Nephron (organoid): ENCODE results near the gene UROC1.

ENCODE experiments used
- H3K27ac Mint-ChIP-seq, 3 experiments: 2 replicates each; pipeline ENCODE4 v1.8.0; 2020; ENCODE audit warnings: mixed read lengths in 3 of 3, mild to moderate bottlenecking in 2 of 3, moderate library complexity in 1 of 3
- H3K27me3 Mint-ChIP-seq: 2 replicates; pipeline ENCODE4 v1.8.0; 2021; ENCODE audit warnings: low read depth, mild to moderate bottlenecking, moderate library complexity, mixed read lengths
- H3K36me3 Mint-ChIP-seq: 2 replicates; pipeline ENCODE4 v1.8.0; 2020; ENCODE audit warnings: low read depth, mixed read lengths
- H3K4me1 Mint-ChIP-seq: 2 replicates; pipeline ENCODE4 v1.8.0; 2020; ENCODE audit warnings: mixed read lengths
- H3K4me3 Mint-ChIP-seq, 3 experiments: 2 replicates each; pipeline ENCODE4 v1.8.0; 2020; ENCODE audit warnings: mild to moderate bottlenecking in 3 of 3, mixed read lengths in 3 of 3, moderate library complexity in 2 of 3
- H3K9me3 Mint-ChIP-seq: 2 replicates; pipeline ENCODE4 v1.8.0; 2020; ENCODE audit warnings: mixed read lengths
- TF ChIP-seq, protein P1 (sequence below), 3 experiments: fragments of 200-600 bp; sonication (generic); IDR thresholded peaks; one replicate each; pipeline ENCODE4 v1.5.0; 2021; ENCODE audit warnings: antibody characterized with exemption in 3 of 3; ENCODE audit not compliant: unreplicated experiment in 3 of 3

Gene UROC1

DNA sequence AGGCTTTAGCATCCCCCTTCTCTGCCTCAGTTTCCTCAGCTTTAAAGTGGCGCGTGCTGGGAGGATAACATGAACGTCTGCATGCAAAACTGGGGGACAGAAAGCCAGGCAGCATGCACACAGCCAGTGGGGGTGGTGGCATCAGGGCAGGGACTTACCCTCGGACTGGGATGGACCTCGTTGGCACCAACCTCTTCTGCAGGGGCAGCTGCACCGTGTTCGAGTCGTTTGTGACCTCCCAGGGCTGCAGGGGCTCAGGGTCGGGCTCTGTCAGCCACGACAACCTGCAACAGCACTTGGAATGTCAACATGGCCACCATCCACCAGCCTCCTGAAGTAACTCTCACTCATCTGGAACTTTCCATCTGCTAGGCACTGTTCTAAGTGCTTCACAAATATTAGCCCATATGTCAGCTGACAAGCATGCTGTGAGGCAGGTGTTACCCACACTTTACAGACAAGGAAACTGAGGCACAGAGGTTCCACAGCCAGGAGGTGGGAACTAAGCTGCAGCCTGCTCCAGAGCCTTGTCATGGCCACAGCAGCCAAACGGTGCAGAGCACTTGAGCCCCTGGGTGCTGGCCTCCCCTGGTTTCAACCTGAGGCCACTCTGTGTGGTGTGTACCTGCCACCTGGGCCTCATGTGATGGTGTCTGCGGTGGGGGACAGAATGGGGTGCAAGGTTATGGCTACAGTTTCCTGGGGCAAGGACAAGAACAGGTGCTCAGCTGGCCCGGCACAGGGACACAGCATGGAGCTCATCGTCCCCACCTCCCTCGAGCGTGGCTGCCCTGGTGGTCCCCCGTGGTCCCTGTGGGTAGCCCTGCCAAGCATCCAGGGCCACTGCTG, 34.5 kb upstream of the UROC1 start:
- no peak overlapping the region for H3K27ac Mint-ChIP-seq
- H3K4me1 Mint-ChIP-seq, result peaks cover 13% of the 10 kb centered on the region
- TF ChIP-seq, protein P1, sequence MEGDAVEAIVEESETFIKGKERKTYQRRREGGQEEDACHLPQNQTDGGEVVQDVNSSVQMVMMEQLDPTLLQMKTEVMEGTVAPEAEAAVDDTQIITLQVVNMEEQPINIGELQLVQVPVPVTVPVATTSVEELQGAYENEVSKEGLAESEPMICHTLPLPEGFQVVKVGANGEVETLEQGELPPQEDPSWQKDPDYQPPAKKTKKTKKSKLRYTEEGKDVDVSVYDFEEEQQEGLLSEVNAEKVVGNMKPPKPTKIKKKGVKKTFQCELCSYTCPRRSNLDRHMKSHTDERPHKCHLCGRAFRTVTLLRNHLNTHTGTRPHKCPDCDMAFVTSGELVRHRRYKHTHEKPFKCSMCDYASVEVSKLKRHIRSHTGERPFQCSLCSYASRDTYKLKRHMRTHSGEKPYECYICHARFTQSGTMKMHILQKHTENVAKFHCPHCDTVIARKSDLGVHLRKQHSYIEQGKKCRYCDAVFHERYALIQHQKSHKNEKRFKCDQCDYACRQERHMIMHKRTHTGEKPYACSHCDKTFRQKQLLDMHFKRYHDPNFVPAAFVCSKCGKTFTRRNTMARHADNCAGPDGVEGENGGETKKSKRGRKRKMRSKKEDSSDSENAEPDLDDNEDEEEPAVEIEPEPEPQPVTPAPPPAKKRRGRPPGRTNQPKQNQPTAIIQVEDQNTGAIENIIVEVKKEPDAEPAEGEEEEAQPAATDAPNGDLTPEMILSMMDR (IDR thresholded peaks at IDR 0.05; ENCODE audit: unreplicated experiment in 3 of 3), result no peak
- H3K9me3 Mint-ChIP-seq, result no peaks in the 10 kb centered on the region
- H3K36me3 Mint-ChIP-seq, result no peaks in the 10 kb centered on the region
- H3K4me3 Mint-ChIP-seq, result no peak overlapping the region
- peaks cover 11% of the 10 kb centered on the region for H3K27me3 Mint-ChIP-seq

DNA sequence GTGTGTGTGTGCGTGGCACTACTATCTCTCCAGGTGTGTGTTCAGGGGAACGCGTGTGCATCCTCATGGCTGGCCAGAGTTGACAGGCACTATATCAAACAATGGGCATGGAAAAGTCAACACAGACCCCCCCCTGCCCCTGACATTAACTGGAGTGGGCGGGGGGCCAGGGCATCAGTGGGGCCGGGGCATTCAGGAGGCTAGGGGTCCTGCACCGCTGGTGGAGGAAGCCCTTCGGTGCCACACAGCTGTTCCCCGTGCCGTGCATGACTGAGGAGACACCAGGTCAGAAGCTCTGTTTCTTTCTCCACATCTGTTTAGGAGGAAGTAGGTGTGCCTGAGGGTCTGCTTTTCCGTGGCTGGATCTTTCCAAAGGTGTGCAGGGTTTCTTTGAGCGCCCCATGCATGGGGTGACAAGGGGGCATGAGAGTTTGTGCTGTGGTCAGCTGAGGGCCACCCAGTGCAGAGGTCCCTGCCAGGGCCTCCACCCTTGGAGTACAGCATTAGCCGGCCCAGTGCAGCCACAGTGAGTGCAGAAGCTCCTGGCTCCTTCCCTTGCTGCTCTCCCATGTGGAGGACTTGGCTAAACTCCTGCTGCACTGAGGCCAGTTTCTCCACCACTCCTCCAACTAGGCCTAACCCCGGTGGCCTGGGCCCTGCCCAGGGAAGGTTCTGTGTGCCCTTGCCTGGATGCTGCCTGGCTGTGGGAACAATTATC, 33.7 kb upstream of the UROC1 start:
- Mint-ChIP-seq H3K36me3 (no peaks in the 10 kb centered on the region), H3K27ac (no peak overlapping the region), H3K27me3 (peaks cover 11% of the 10 kb centered on the region), H3K4me1 (peaks cover 13% of the 10 kb centered on the region), H3K9me3 (no peaks in the 10 kb centered on the region), H3K4me3 (no peak overlapping the region)
- TF ChIP-seq, protein P1 (IDR thresholded peaks at IDR 0.05; ENCODE audit: unreplicated experiment in 3 of 3), result no peak

- Mint-ChIP-seq H3K4me3 (no peak overlapping the region), H3K4me1 (peaks cover 13% of the 10 kb centered on the region), H3K9me3 (no peaks in the 10 kb centered on the region), H3K27me3 (peaks cover 11% of the 10 kb centered on the region), H3K36me3 (no peaks in the 10 kb centered on the region), H3K27ac (no peak overlapping the region)
- TF ChIP-seq, protein P1 (IDR thresholded peaks at IDR 0.05; ENCODE audit: unreplicated experiment in 3 of 3), result no peak
Measured at GRCh38 chr3:126550488-126551051, 33.0 kb upstream of the UROC1 start.

DNA sequence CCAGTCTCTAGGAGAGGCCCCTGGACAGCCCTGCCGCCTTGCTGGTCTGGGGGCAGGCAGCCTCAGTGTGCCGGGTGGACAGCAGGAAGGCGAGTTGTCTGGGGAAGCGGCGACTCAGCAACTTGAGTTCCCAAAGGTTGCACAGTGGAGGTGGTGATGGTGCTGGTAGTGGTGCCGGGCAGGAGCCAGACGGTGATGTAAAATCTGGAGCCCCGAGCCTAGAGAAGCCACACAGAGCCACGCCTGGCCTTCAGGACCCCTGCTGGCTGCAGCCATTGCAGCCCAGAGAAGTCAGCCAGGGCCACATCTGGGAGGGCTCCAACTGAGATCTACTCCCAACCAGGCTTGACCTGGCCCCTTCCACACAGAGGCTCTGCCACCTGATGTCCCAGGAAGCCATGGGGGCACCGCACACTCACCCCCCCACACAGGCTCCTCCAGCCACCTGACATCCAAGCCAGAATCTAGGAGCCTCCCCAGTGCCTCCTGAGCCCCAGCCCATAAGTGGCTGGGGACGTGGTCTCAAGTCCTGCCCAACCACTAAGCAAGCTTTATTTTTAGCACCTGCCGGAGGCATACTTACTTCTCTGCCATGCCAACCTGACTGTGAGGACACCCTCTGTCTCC, 32.4 kb upstream of the UROC1 start:
- TF ChIP-seq, protein P1 (IDR thresholded peaks at IDR 0.05; ENCODE audit: unreplicated experiment in 3 of 3), result no peak
- peaks cover 11% of the 10 kb centered on the region for H3K27me3 Mint-ChIP-seq
- H3K4me3 Mint-ChIP-seq, result no peak overlapping the region
- no peak overlapping the region for H3K27ac Mint-ChIP-seq
- no peaks in the 10 kb centered on the region for H3K36me3 Mint-ChIP-seq
- peaks cover 13% of the 10 kb centered on the region for H3K4me1 Mint-ChIP-seq
- no peaks in the 10 kb centered on the region for H3K9me3 Mint-ChIP-seq

- Mint-ChIP-seq H3K27ac (no peak overlapping the region), H3K27me3 (peaks cover 11% of the 10 kb centered on the region), H3K9me3 (no peaks in the 10 kb centered on the region), H3K4me1 (peaks cover 12% of the 10 kb centered on the region), H3K4me3 (no peak overlapping the region), H3K36me3 (no peaks in the 10 kb centered on the region)
- TF ChIP-seq, protein P1 (IDR thresholded peaks at IDR 0.05; ENCODE audit: unreplicated experiment in 3 of 3), result no peak
Measured at GRCh38 chr3:126548556-126549466, 31.2 kb upstream of the UROC1 start.
